Tibial artery (tissue), 4 donors: ENCODE measurements around the gene DLL3.
A peak's percentile ranks its signal among the peaks of the same experiment; 100 is the strongest.

Experiments used
- DNase-seq, 2 donors: peaks; one replicate each; pipeline ENCODE4 v3.0.0-alpha.2; 2019
- H3K27ac ChIP-seq, 2 donors: fragments of 200-600 bp; sonication (generic) in 1 of 2; 1 replicate in 1 of 2; 2 replicates in 1 of 2; pipeline ENCODE4 v1.5.1; 2018 to 2019; ENCODE audit warnings: mild to moderate bottlenecking in 1 of 2
- H3K27me3 ChIP-seq, 2 donors: fragments of 200-600 bp; sonication (generic) in 1 of 2; one replicate each; pipeline versions ENCODE4 v1.5.1 to v1.6.0; 2016 to 2019
- H3K36me3 ChIP-seq, 3 donors: fragments of 200-600 bp; sonication (generic) in 2 of 3; one replicate each; pipeline ENCODE4 v1.5.1; 2016 to 2019; ENCODE audit warnings: mild to moderate bottlenecking in 2 of 3
- H3K4me1 ChIP-seq, 4 donors: fragments of 200-600 bp; sonication (generic) in 2 of 4; 1 replicate in 3 of 4; 2 replicates in 1 of 4; pipeline ENCODE4 v1.5.1; 2016 to 2019
- H3K4me3 ChIP-seq, 2 donors: fragments of 200-600 bp; sonication (generic) in 1 of 2; 1 replicate in 1 of 2; 2 replicates in 1 of 2; pipeline ENCODE4 v1.5.1; 2018 to 2019; ENCODE audit warnings: mild to moderate bottlenecking in 2 of 2
- H3K9me3 ChIP-seq, 3 donors: fragments of 200-600 bp; sonication (generic) in 1 of 3; one replicate each; pipeline ENCODE4 v1.5.1; 2016 to 2019
- CTCF ChIP-seq, 2 experiments: fragments of 200-600 bp in 1 of 2; fragments of 450-650 bp in 1 of 2; IDR thresholded peaks; one replicate each; pipeline ENCODE4 v1.5.1; 2017 to 2019; ENCODE audit warnings: antibody characterized with exemption in 2 of 2, mild to moderate bottlenecking in 1 of 2, moderate library complexity in 1 of 2
- intact Hi-C: fragments of 100-400 bp; cut with DNase I; formaldehyde crosslinking; loops from one replicate; pipeline ENCODE4 v1.15.0; 2023; ENCODE audit warnings: low total_unique reads

DLL3 gene

DNA sequence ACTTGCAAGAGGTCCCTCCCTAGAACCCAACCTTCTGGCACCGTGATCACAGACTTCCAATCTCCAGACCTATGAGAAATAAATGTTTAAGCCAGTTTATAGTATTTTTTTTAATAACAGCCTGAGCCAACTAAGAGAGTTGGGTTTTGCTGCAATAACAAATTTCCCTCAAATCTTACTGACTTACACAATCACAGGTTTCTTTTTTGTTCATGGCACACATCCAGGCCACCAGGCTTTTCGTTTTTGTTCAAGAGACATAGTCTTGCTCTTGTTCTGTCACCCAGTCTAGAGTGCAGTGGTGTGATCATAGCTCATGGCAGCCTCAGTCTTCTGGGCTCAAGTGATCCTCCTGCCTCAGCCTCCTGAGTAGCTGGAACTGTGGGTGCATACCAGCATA is 14.2 kb downstream of the DLL3 start:
- Histone ChIP-seq H3K27ac (no peak overlapping the region), H3K4me1 (peaks cover 4 to 17% (median 14%) of the 10 kb centered on the region in 4 donors), H3K36me3 (no peaks in the 10 kb centered on the region), H3K9me3 (no peaks in the 10 kb centered on the region), H3K27me3 (peaks cover 4 to 81% of the 10 kb centered on the region in 2 donors), H3K4me3 (no peak overlapping the region)
- intact Hi-C loops: no loop called here
- no peak for TF ChIP-seq CTCF (IDR thresholded peaks at IDR 0.05)
- DNase-seq: no peak

DNA sequence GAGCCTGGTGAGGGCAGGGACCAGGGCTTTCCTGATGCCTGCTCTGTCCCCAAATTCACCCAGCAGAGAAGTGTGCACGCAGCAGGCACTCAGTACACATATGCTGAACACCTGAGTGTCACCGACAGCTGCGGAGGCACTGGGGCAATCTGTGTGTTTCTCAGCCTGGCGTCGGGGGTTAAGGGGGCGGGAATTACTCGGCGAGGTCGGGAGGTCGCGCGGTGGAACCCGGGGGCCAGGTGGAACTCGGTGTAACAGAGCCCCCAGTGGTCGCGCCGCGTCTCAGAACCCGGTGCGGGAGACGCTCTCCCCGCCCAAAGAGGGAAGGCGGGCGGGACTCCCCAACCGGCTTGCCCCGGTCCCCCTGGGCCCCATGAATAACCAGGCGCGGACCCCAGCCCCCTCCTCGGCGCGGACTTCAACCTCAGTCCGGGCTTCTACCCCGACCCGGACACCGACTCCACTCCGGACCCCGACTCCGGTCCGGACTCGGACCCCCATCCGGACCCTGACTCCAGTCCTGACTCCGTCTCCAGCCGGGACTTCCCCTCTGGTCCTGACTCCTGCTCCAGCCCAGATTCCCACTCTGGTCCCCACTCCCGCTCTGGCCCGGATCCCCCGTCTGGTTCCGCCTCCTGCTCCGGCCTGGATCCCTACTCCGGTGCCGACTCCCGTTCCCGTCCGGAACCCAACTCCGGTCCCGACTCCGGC is 16.2 kb downstream of the DLL3 start, which contains the start of gene SELENOV:
Gene SELENOV, plus strand, starts transcription at position 300 of the 711 bp plus-strand sequence. Its CDS starts 74 bp downstream, at position 374.
- peaks cover 4 to 17% (median 14%) of the 10 kb centered on the region in 4 donors for H3K4me1 ChIP-seq
- H3K36me3 ChIP-seq: no peaks in the 10 kb centered on the region
- H3K27me3 ChIP-seq: peaks cover 4 to 73% of the 10 kb centered on the region in 2 donors
- H3K9me3 ChIP-seq: no peaks in the 10 kb centered on the region
- intact Hi-C loops: no loop called here
- H3K27ac ChIP-seq: no peak within 1 kb of the TSS
- no peak for TF ChIP-seq CTCF (IDR thresholded peaks at IDR 0.05)
- H3K4me3 ChIP-seq: peak within 1 kb of the TSS in 1 of 2 donors; percentile 38
- no peak for DNase-seq

DNA sequence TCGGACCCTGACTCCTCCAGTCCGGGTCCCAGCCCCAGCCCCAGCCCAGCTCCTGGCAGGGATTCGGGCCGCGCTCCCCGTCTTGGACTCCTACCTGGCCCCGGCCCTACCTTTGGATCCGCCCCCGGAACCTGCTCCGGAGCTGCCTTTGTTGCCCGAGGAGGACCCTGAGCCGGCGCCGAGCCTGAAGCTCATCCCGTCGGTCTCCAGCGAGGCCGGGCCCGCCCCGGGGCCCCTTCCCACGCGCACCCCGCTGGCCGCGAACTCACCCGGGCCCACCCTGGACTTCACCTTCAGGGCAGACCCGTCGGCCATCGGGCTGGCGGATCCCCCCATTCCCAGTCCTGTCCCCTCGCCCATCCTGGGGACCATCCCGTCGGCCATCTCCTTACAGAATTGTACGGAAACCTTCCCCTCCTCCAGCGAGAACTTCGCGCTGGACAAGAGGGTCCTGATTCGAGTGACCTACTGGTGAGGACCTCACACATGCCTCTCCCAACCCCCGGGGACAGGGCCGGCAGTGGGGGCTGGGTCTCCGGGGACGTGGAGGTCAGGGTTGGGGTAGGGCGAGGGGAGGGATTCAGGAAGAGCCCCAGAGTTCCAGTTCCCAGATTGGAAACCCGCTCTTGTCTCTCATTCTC is 16.9 kb downstream of the DLL3 start:
- Histone ChIP-seq H3K36me3 (no peaks in the 10 kb centered on the region), H3K4me3 (peak overlapping the region in 1 of 2 donors; percentile 38), H3K27me3 (peaks cover 4 to 72% of the 10 kb centered on the region in 2 donors), H3K4me1 (peaks cover 4 to 17% (median 14%) of the 10 kb centered on the region in 4 donors), H3K27ac (no peak overlapping the region), H3K9me3 (no peaks in the 10 kb centered on the region)
- no peak for TF ChIP-seq CTCF (IDR thresholded peaks at IDR 0.05)
- intact Hi-C loops: no loop called here
- DNase-seq: no peak

DNA sequence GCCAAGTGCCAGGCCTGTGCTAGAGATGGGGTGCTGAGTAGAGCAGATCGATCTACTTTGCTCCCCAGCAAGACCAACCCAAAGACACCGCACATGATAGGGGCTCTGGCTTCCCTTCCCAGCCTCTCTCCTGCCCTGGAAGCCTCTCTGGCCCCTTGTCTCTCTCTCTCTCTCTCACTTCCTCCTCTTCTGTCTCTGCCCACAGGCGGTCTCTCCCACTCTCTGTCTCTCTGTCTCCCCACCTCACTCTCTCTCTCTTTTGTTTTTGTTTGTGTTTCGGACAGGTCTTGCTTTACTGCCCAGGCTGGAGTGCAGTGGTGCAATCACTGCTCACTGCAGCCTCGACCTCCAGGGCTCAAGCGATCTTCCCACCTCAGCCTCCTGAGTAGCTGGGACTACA is 17.5 kb downstream of the DLL3 start:
- Histone ChIP-seq H3K36me3 (no peaks in the 10 kb centered on the region), H3K27me3 (peaks cover 4 to 68% of the 10 kb centered on the region in 2 donors), H3K27ac (no peak overlapping the region), H3K9me3 (no peaks in the 10 kb centered on the region), H3K4me3 (no peak overlapping the region), H3K4me1 (peaks cover 4 to 17% (median 14%) of the 10 kb centered on the region in 4 donors)
- intact Hi-C loops: no loop called here
- no peak for TF ChIP-seq CTCF (IDR thresholded peaks at IDR 0.05)
- no peak for DNase-seq

DNA sequence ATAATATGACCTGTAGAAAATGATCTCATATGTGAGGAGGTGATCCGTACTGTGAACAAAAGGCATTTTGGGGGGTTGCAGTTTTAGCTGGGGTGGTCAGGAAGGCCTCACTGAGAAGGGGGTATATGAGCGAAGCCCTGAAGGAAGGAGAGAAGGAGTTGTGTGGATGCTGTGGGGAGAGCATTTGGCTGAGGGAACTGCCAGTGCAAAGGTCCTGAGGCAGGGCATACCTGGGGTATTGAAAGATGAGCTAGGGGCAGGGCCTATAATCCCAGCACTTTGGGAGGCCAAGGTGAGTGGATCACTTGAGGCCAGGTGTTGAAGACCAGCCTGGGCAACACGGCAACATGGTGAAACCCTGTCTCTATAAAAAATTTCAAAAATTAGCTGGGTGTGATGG is 18.7 kb downstream of the DLL3 start:
- Histone ChIP-seq H3K9me3 (no peaks in the 10 kb centered on the region), H3K27ac (no peak overlapping the region), H3K4me1 (peaks cover 4 to 17% (median 14%) of the 10 kb centered on the region in 4 donors), H3K27me3 (peaks cover 4 to 57% of the 10 kb centered on the region in 2 donors), H3K36me3 (no peaks in the 10 kb centered on the region), H3K4me3 (no peak overlapping the region)
- intact Hi-C loops: no loop called here
- no peak for DNase-seq
- TF ChIP-seq CTCF (IDR thresholded peaks at IDR 0.05): no peak
